Measurements from ENCODE around the gene SPDYC.

The SPDYC gene

GRCh38 chr11:65210361-65210731 lies 40.3 kb downstream of the SPDYC start:
- H3K36me3 ChIP-seq: peaks cover 71% of the 10 kb centered on the region

GRCh38 chr11:65210748-65211147 lies 40.7 kb downstream of the SPDYC start:
- no peak for TF ChIP-seq CTCF (IDR thresholded peaks at IDR 0.05)
- H3K27me3 ChIP-seq: no peaks in the 10 kb centered on the region
- no peak overlapping the region for H3K27ac ChIP-seq
- peaks cover 67% of the 10 kb centered on the region for H3K36me3 ChIP-seq
- H3K4me1 ChIP-seq (ENCODE audit: control insufficient read depth in 1 of 2, insufficient read depth in 1 of 2, low read depth in 1 of 2, low read length in 1 of 2): peaks cover 53 to 60% of the 10 kb centered on the region in 2 experiments
- H3K9me3 ChIP-seq: no peaks in the 10 kb centered on the region
- H3K4me3 ChIP-seq (ENCODE audit: low read depth in 1 of 2, low read length in 1 of 2): no peak overlapping the region

More at GRCh38 chr11:65210361-65210731, 40.3 kb downstream of the SPDYC start:
- Histone ChIP-seq H3K4me1 (ENCODE audit: control insufficient read depth in 1 of 2, insufficient read depth in 1 of 2, low read depth in 1 of 2, low read length in 1 of 2) (peaks cover 49 to 56% of the 10 kb centered on the region in 2 experiments), H3K27ac (no peak overlapping the region), H3K9me3 (no peaks in the 10 kb centered on the region), H3K4me3 (ENCODE audit: low read depth in 1 of 2, low read length in 1 of 2) (no peak overlapping the region), H3K27me3 (no peaks in the 10 kb centered on the region)
- no peak for TF ChIP-seq CTCF (IDR thresholded peaks at IDR 0.05)

GRCh38 chr11:65211293-65212105 lies 41.5 kb downstream of the SPDYC start:
- peaks cover 56 to 61% of the 10 kb centered on the region in 2 experiments for H3K4me1 ChIP-seq (ENCODE audit: control insufficient read depth in 1 of 2, insufficient read depth in 1 of 2, low read depth in 1 of 2, low read length in 1 of 2)
- TF ChIP-seq CTCF (IDR thresholded peaks at IDR 0.05): no peak
- H3K36me3 ChIP-seq: peaks cover 60% of the 10 kb centered on the region
- H3K9me3 ChIP-seq: no peaks in the 10 kb centered on the region
- no peak overlapping the region for H3K27ac ChIP-seq
- no peak overlapping the region for H3K4me3 ChIP-seq (ENCODE audit: low read depth in 1 of 2, low read length in 1 of 2)
- H3K27me3 ChIP-seq: no peaks in the 10 kb centered on the region

- peaks cover 52% of the 10 kb centered on the region for H3K36me3 ChIP-seq
- H3K9me3 ChIP-seq: no peaks in the 10 kb centered on the region
- peak overlapping the region; percentile 15 for H3K27ac ChIP-seq
- H3K4me1 ChIP-seq (ENCODE audit: control insufficient read depth in 1 of 2, insufficient read depth in 1 of 2, low read depth in 1 of 2, low read length in 1 of 2): peaks cover 56 to 60% of the 10 kb centered on the region in 2 experiments
- H3K4me3 ChIP-seq (ENCODE audit: low read depth in 1 of 2, low read length in 1 of 2): no peak overlapping the region
- no peaks in the 10 kb centered on the region for H3K27me3 ChIP-seq
- no peak for TF ChIP-seq CTCF (IDR thresholded peaks at IDR 0.05)
Observed at GRCh38 chr11:65212226-65212801, 42.3 kb downstream of the SPDYC start.

- Histone ChIP-seq H3K27me3 (no peaks in the 10 kb centered on the region), H3K4me1 (ENCODE audit: control insufficient read depth in 1 of 2, insufficient read depth in 1 of 2, low read depth in 1 of 2, low read length in 1 of 2) (peaks cover 50 to 54% of the 10 kb centered on the region in 2 experiments), H3K36me3 (peaks cover 44% of the 10 kb centered on the region), H3K4me3 (ENCODE audit: low read depth in 1 of 2, low read length in 1 of 2) (peak overlapping the region; percentile 26 to 41), H3K9me3 (no peaks in the 10 kb centered on the region), H3K27ac (peak overlapping the region; percentile 60)
- no peak for TF ChIP-seq CTCF (IDR thresholded peaks at IDR 0.05)
Observed at GRCh38 chr11:65213322-65214211, 43.5 kb downstream of the SPDYC start.

Data from neutrophil (primary cell).